ENCODE results near the gene LINGO1. TPM values are rescaled to one million over a fixed set of nuclear protein-coding genes. Genes with fewer than 3 reads are reported as not detected.

Gene LINGO1
- total RNA-seq, 2 experiments from 2014 or later: not detected

GRCh38 chr15:77621847-77622208 lies 10.9 kb downstream of the LINGO1 start:
- ChIA-PET CTCF (no interaction called here), POLR2A (no interaction called here)

DNA sequence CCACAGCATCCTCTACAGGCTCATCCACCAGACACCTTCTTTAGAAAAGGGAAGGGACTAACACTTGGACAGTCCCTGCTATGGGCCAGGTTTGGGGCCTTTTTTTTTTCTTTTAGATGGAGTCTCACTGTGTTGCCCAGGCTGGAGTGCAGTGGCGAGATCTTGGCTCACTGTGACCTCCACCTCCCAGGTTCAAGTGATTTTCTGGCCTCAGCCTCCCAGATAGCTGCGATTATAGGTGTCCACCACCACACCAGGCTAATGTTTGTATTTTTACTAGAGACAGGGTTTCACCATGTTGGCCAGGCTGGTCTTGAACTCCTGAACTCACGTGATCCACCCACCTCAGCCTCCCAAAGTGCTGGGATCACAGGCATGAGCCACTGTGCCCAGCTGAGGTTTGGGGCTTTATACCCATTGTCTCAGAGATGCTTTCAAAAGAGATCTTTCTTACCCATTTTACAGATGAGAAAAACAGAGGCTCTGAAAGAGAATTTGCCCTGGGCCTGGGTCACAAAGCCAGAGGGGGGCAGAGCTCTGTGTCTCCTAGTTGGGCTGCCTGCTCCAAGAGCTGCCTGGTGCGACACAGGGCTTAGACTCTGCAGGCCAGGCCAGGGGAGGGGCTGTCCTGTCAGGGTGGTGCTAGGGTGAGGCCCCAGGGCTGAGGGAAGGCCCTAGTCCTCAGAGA lies 11.6 kb downstream of the LINGO1 start:
- CTCF ChIA-PET: no interaction called here
- POLR2A ChIA-PET: no interaction called here

DNA sequence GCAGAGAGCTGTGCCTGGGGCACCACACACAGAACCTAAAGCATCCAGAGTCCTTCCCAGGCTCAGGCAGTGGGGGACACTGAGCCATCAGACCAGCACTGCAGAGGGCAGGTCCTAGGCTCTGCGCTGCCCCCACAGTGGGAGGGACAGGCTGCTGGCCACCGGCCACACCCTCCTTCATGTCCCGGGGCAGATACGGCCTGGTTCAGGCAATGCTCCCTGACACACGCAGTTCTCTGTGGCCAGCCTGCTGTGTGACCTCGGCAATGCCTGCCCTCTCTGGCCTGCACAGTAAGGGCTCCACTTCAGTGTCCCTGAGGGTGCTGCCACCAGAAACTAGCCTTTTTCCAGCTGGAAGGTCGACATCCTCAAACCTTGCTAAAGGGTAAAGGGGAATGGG lies 12.4 kb downstream of the LINGO1 start:
- CTCF ChIA-PET: no interaction called here
- POLR2A ChIA-PET: no interaction called here

DNA sequence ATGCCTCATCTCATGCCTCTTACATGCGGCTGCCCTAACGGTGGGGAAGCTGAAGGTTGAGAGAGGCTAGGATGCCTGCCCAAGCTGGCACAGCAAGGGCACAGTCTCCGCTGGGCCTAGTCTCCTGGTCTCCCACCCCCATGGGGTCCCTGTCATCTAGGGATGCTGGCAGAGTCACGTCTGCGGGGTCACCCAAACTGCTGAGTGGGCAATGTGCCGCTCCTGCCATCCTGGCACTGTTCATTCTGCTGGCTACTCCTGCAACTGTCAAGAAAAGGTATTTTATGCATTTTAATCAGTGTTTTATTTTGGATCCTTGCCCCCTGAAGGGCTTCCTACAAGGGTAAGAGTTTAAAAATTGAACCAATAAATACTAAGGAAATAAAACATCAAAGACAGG lies 12.8 kb downstream of the LINGO1 start:
- CTCF ChIA-PET: no interaction called here
- POLR2A ChIA-PET: no interaction called here

DNA sequence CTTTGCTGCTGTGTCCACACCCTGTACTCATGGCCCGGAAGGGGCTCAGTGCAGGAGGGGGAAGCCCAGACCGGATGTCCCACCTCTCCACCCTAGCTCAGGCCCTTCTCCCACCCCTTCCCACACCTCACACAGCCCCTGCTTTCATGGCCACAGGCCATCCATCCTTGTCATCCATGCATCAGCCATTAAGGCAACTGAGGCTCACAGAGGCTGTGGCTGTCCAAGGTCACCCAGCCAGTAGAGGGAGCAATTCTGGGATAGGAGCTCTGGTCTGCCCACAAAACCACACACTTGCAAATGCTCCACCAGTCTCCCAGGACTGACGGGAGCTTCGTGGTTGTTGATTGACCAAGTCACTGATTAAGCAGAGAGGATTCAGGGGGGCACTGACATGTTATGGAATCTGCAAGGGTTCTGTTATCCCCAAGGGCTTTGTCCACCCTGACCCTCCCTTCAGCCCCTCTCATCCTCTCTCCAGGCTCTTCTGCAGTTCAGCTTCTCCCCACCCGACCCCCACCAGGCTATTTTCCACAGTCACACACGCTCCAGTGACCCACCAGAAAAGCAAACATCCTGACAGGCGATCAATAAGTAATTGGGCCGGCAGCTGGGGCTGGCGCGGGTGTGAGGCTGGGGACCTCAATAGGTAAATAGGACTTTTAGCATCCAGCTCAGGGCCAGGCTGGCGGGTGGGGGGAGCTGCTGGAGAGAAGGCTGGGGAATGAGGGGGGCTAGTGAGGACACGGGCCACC lies 15.1 kb downstream of the LINGO1 start:
- CTCF ChIA-PET: interaction anchor here (0.7 to 1.5 kb wide), 2 partner anchors 16 to 75 kb away, joined by 3 read pairs; partner anchors contain the start of gene LINGO1
- POLR2A ChIA-PET: no interaction called here

- POLR2A ChIA-PET: no interaction called here
- CTCF ChIA-PET: no interaction called here
Observed at GRCh38 chr15:77616072-77616471, 16.6 kb downstream of the LINGO1 start.

GRCh38 chr15:77615472-77615871 lies 17.2 kb downstream of the LINGO1 start:
- POLR2A ChIA-PET: no interaction called here
- CTCF ChIA-PET: no interaction called here

DNA sequence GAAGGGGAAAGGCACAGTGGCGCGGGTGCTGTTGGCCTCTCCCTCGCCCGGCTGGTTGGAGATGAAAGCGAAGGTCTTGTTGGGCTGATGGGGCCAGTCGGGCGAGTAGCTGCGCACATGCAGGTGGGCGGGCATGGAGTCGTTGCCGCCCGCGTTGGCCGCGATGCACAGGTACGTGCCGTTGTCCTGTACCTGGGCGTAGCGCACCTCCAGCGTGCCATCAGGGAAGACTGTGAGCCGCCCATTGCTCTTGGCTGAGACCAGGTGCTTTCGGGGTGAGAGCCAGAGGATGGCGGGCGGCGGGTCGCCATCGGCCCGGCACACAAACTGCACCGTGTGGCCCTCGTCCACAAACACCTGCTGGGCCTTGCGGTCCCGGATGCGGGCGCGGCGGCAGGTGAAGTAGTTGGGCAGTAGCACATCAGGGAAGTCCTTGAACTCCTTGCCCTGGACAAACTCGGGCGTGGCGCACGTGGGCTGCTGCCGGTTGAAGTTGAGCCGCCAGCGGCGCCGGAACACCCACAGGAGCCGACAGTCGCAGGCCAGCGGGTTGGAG lies 18.4 kb downstream of the LINGO1 start:
- CTCF ChIA-PET: interaction anchor here (0.6 kb wide), 1 partner anchor 1462 kb away, joined by 3 read pairs; no protein-coding TSS in a partner anchor

GRCh38 chr15:77613814-77614213 lies 18.9 kb downstream of the LINGO1 start:
- ChIA-PET CTCF (interaction anchor here (1.3 kb wide), 1 partner anchor 20 kb away, joined by 5 read pairs; the partner anchor contains the start of gene LINGO1), POLR2A (interaction anchor here (0.5 kb wide), 1 partner anchor 94 kb away, joined by 4 read pairs; no protein-coding TSS in a partner anchor)

More for the DNA sequence above, 18.4 kb downstream of the LINGO1 start:
- POLR2A ChIA-PET: no interaction called here

GRCh38 chr15:77612958-77613601 lies 19.6 kb downstream of the LINGO1 start:
- CTCF ChIA-PET: interaction anchor here (1.3 kb wide), 1 partner anchor 21 kb away, joined by 5 read pairs; the partner anchor contains the start of gene LINGO1

DNA sequence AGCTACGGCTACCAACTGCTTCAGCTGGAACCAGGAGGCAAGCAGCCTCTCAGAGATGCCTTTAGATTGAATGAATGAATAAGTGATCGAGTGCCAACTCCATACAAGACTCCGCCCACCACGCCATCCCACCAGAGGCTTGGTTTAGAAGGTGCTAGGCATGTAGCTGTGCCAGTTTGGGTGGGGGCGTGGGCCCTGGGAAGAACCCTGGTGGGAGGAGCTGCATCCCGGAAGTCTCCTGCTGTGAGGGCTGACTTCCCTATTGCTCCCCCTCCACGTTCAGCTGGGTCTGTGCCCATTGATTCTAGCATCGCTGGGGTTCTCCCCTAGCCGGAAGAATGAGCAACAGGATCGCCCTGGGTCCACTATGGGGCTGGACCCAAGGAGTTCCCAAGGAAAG lies 20.9 kb downstream of the LINGO1 start:
- CTCF ChIA-PET: interaction anchor here (0.5 to 0.6 kb wide), 2 partner anchors 60 to 400 kb away, joined by 3 read pairs; no protein-coding TSS in a partner anchor
- POLR2A ChIA-PET: no interaction called here

More at GRCh38 chr15:77612958-77613601, 19.6 kb downstream of the LINGO1 start:
- POLR2A ChIA-PET: no interaction called here

DNA sequence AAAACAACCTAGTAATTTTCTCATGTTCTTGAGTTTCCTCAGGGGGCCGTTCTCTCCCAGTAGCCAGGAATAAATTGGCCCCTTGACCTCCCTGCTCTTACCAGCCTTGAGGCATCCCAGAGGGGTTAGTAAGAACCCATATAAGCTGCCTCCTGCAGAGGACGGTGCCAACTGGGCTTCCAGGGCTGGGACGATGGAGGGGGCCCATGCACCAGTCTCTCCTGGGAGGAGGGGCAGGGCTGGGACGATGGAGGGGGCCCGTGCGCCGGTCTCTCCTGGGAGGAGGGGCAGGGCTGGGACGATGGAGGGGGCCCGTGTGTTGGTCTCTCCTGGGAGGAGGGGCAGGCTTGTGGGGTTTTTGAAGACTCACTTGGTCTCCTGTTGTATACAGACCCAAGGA lies 22.0 kb downstream of the LINGO1 start:
- ChIA-PET CTCF (no interaction called here), POLR2A (no interaction called here)

DNA sequence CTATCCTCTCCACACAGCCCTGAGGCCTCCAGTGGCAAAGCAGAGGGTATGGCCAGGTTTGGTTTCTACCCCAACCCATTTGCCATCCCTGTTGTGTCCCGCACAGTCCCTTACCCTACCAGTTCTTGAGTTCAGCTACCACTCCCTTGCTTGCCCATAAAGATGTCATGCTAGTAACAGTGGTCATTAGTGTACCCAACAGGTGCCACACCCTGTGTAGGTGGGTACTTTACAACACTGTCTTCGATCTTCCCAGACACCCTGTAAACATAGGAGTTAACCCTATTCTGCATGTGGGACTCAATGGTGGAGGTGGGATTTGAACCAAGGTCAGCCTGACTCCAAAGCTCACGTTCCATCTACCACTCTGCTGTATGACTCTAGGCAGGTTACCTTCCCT lies 23.2 kb downstream of the LINGO1 start:
- CTCF ChIA-PET: no interaction called here

GRCh38 chr15:77608774-77609173 lies 23.9 kb downstream of the LINGO1 start:
- POLR2A ChIA-PET: no interaction called here

More for the DNA sequence above, 23.2 kb downstream of the LINGO1 start:
- POLR2A ChIA-PET: no interaction called here

GRCh38 chr15:77607894-77608261 lies 24.8 kb downstream of the LINGO1 start:
- POLR2A ChIA-PET: no interaction called here
- CTCF ChIA-PET: interaction anchor here (1.1 kb wide), 1 partner anchor 26 kb away, joined by 3 read pairs; no protein-coding TSS in a partner anchor

More at GRCh38 chr15:77608774-77609173, 23.9 kb downstream of the LINGO1 start:
- CTCF ChIA-PET: interaction anchor here (0.6 to 1.1 kb wide), 2 partner anchors 25 to 276 kb away, joined by 3 to 4 read pairs; no protein-coding TSS in a partner anchor

DNA sequence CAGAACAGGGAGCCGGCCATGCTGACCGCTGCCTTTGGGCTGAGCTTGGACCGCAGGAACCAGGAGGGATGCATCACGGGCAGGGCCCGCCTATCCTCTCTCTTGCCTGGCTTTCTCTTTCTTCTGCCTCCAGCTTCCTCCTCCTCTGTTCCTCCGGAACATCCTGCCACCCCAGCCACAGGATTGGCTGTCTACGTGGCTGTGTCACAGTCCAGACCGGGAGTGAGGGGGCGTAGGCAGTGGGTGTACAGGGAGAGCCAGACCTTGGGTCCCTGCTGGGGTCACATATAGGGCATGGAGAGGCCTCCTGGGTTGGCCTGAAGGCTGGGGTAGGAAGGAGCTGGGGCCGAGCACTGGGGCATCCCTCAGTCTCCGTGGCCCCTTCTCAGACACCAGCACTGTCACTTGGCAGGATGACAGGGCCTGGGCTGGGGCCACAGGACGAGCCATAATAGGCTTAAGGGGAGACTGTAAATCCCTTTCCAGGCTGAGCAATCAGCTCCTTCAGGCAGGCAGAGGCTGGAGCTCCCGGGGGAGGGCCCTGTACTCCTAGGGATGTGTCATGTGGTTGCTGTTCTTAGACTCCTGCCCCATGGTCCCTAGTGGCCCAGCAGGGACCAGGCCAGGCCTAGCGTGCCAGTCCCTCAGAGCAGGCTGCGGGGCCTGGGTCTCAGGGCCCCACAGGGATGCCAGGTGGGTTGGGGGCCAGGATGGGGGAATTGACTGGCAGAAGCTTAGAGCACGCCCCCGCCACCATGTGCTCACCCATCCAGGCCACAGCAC lies 25.4 kb downstream of the LINGO1 start:
- ChIA-PET POLR2A (no interaction called here), CTCF (no interaction called here)

GRCh38 chr15:77606142-77607034 lies 26.3 kb downstream of the LINGO1 start:
- ChIA-PET CTCF (no interaction called here), POLR2A (no interaction called here)

DNA sequence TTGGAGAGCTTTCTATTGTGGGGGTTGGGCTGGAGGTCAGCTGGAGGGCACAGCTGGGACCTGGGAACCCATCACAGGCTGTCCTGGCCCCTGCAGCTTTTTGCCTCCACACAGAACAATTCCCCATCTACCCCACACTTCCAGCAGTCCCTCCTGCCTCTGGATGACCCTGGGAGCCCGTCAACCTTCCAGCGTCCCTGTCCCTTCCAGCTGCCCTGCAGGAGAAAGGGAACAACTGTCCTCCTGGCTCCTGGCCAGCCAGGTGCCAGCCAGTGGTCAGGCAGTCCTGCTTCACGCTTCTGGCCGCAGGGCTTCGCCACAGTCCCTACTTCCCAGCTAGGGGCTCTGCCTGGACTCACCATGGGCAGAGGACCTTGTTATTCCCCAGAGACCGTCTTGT lies 27.2 kb downstream of the LINGO1 start:
- CTCF ChIA-PET: interaction anchor here (1.2 kb wide), 1 partner anchor 28 kb away, joined by 4 read pairs; the partner anchor contains the start of gene LINGO1

More for the DNA sequence above, 27.2 kb downstream of the LINGO1 start:
- POLR2A ChIA-PET: no interaction called here

All from activated CD8-positive, alpha-beta memory T cell treated with anti-CD3 and anti-CD28 coated beads for 36 hours (primary cell).